ENCODE measurements around the gene SLU7.

SLU7 gene

DNA sequence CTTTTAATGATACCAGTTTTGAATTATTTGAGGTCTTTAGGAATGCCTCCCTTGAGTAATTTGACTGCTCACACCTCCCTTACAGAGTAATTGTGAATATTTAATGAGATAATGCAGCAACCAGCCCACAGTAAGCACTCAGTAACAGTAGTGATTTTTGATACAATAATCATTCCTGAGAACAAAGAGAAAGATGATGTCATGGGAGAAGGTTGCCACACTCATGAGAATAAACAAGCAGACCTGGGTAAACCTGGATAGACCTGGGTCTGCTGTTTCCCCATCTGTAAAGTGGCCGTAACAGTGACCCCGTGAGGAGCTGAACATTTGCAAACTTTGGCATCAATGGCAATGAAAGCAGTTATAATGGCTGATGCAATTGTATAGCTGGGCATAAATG lies 52.7 kb downstream of the SLU7 start:
- Histone ChIP-seq H3K27me3 (ENCODE audit: insufficient read depth, poor library complexity, severe bottlenecking) (peaks cover 20% of the 10 kb centered on the region), H3K4me3 (replicated peaks; ENCODE audit: insufficient read depth, low read length) (no peak overlapping the region), H3K27ac (replicated peaks) (no peak overlapping the region)
- TF ChIP-seq, protein P1, sequence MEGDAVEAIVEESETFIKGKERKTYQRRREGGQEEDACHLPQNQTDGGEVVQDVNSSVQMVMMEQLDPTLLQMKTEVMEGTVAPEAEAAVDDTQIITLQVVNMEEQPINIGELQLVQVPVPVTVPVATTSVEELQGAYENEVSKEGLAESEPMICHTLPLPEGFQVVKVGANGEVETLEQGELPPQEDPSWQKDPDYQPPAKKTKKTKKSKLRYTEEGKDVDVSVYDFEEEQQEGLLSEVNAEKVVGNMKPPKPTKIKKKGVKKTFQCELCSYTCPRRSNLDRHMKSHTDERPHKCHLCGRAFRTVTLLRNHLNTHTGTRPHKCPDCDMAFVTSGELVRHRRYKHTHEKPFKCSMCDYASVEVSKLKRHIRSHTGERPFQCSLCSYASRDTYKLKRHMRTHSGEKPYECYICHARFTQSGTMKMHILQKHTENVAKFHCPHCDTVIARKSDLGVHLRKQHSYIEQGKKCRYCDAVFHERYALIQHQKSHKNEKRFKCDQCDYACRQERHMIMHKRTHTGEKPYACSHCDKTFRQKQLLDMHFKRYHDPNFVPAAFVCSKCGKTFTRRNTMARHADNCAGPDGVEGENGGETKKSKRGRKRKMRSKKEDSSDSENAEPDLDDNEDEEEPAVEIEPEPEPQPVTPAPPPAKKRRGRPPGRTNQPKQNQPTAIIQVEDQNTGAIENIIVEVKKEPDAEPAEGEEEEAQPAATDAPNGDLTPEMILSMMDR (IDR thresholded peaks at IDR 0.05; ENCODE audit: insufficient read depth, low read length), result no peak
- TF ChIP-seq POLR2AphosphoS5 (IDR thresholded peaks at IDR 0.05; ENCODE audit: low read depth) (no peak), SPI1 (IDR thresholded peaks at IDR 0.05; ENCODE audit: borderline replicate concordance, low read depth) (no peak), GABPA (IDR thresholded peaks at IDR 0.05; ENCODE audit: low read depth) (no peak)
- TF ChIP-seq, protein P2, sequence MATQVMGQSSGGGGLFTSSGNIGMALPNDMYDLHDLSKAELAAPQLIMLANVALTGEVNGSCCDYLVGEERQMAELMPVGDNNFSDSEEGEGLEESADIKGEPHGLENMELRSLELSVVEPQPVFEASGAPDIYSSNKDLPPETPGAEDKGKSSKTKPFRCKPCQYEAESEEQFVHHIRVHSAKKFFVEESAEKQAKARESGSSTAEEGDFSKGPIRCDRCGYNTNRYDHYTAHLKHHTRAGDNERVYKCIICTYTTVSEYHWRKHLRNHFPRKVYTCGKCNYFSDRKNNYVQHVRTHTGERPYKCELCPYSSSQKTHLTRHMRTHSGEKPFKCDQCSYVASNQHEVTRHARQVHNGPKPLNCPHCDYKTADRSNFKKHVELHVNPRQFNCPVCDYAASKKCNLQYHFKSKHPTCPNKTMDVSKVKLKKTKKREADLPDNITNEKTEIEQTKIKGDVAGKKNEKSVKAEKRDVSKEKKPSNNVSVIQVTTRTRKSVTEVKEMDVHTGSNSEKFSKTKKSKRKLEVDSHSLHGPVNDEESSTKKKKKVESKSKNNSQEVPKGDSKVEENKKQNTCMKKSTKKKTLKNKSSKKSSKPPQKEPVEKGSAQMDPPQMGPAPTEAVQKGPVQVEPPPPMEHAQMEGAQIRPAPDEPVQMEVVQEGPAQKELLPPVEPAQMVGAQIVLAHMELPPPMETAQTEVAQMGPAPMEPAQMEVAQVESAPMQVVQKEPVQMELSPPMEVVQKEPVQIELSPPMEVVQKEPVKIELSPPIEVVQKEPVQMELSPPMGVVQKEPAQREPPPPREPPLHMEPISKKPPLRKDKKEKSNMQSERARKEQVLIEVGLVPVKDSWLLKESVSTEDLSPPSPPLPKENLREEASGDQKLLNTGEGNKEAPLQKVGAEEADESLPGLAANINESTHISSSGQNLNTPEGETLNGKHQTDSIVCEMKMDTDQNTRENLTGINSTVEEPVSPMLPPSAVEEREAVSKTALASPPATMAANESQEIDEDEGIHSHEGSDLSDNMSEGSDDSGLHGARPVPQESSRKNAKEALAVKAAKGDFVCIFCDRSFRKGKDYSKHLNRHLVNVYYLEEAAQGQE (IDR thresholded peaks at IDR 0.05; ENCODE audit: insufficient replicate concordance, low read depth), result no peak
- DNase-seq (ENCODE audit: low read depth in 1 of 2, low spot score in 1 of 2), result no peak

DNA sequence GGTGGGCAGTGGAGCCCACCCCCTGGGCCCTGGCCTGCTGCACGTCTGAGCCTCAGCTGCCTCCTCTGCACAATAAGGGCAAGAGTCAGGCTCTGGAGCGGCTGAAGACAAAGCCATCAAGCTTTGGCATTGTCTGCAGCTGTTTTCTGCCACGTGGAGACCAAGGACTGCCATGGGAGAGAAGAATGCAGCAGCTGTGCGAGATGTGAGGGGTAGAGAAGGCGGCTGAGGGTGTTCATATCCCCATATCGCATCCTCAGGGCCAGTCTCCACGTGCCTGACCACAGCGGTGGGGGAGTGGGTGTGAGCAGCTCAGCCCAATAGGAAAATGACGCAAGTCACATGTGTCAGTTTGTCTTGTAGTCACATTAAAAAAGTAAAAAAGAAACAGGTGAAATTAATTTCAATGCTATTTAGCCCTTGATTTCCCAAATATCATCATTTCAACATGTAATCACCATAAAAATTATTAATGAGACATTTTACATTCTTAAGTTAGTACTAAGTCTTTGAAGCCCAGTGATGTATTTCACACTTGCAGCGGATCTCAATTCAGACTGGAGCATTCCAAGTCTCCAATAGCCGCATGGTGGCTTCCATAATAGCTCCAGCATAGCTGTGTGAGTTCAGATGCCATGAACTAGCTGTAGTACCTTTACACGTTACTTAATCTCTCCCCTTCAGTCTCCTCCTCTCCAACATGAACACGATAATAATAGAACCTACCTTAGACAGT lies 55.1 kb downstream of the SLU7 start:
- DNase-seq (ENCODE audit: low read depth in 1 of 2, low spot score in 1 of 2), result no peak
- Histone ChIP-seq H3K27me3 (ENCODE audit: insufficient read depth, poor library complexity, severe bottlenecking) (no peaks in the 10 kb centered on the region), H3K4me3 (replicated peaks; ENCODE audit: insufficient read depth, low read length) (no peak overlapping the region), H3K27ac (replicated peaks) (no peak overlapping the region)
- no peak for TF ChIP-seq SPI1 (IDR thresholded peaks at IDR 0.05; ENCODE audit: borderline replicate concordance, low read depth)
- TF ChIP-seq GABPA (IDR thresholded peaks at IDR 0.05; ENCODE audit: low read depth), result no peak
- no peak for TF ChIP-seq POLR2AphosphoS5 (IDR thresholded peaks at IDR 0.05; ENCODE audit: low read depth)
- TF ChIP-seq, protein P1 (IDR thresholded peaks at IDR 0.05; ENCODE audit: insufficient read depth, low read length), result no peak
- TF ChIP-seq, protein P2 (IDR thresholded peaks at IDR 0.05; ENCODE audit: insufficient replicate concordance, low read depth), result no peak

DNA sequence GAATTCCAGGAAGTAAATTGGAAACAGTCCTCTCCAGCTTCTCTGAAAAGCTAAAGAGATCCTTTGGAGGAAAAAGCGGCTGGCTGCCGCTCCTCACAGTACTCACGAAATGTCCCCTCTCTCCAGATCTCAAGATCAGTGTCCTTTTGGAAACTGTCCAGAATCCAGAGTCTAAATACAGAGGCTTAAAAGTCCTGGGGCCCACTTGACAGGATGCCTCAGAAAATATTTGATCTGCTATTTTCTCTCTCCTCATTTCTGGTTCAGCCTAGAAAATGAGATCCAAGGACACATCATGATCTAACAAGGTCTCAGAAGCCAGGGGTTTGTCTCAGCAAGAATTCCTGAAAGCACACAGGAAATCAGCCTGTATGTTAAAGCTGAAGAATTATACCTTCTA lies 55.7 kb downstream of the SLU7 start:
- no peak for DNase-seq (ENCODE audit: low read depth in 1 of 2, low spot score in 1 of 2)
- Histone ChIP-seq H3K4me3 (replicated peaks; ENCODE audit: insufficient read depth, low read length) (no peak overlapping the region), H3K27me3 (ENCODE audit: insufficient read depth, poor library complexity, severe bottlenecking) (no peaks in the 10 kb centered on the region), H3K27ac (replicated peaks) (no peak overlapping the region)
- TF ChIP-seq GABPA (IDR thresholded peaks at IDR 0.05; ENCODE audit: low read depth) (no peak), POLR2AphosphoS5 (IDR thresholded peaks at IDR 0.05; ENCODE audit: low read depth) (no peak), SPI1 (IDR thresholded peaks at IDR 0.05; ENCODE audit: borderline replicate concordance, low read depth) (no peak)
- TF ChIP-seq, protein P2 (IDR thresholded peaks at IDR 0.05; ENCODE audit: insufficient replicate concordance, low read depth), result no peak
- TF ChIP-seq, protein P1 (IDR thresholded peaks at IDR 0.05; ENCODE audit: insufficient read depth, low read length), result no peak
